NB4 (cell line): ENCODE measurements around the gene NUP155.

Experiments used
- CTCF ChIP-seq: IDR thresholded peaks from one replicate; pipeline ENCODE4 v1.5.1; 2012; ENCODE audit warnings: low read depth, low read length
- MYC ChIP-seq: IDR thresholded peaks from 2 replicates; pipeline ENCODE4 v1.6.1; 2011; ENCODE audit warnings: low read depth, low read length

GRCh38 chr5:37396352-37396751 lies 25.4 kb upstream of the NUP155 start:
- TF ChIP-seq MYC, result no peak
- TF ChIP-seq CTCF, result no peak
